Subcutaneous adipose tissue (tissue), 4 donors: Measurements from ENCODE around the gene IFRD2. TPM values are rescaled to one million over a fixed set of nuclear protein-coding genes. Genes with fewer than 3 reads are reported as not detected.

ENCODE experiments used
- total RNA-seq, 4 donors: library from RNA; depleted of rRNA; stranded (reverse); fragments of >200 nt; gene quantifications; one replicate each; pipeline ENCODE4 v1.1.0, GENCODE V29; 2016
- TF ChIP-seq, protein P1 (sequence below): fragments of 450-650 bp; IDR thresholded peaks from one replicate; pipeline ENCODE4 v1.5.1; 2016; ENCODE audit warnings: low read depth, mild to moderate bottlenecking, control low read depth, antibody characterized with exemption, moderate library complexity

The IFRD2 gene
- total RNA-seq, 4 donors from 2014 or later = 31.6 to 56.4 (median 52.2) TPM

DNA sequence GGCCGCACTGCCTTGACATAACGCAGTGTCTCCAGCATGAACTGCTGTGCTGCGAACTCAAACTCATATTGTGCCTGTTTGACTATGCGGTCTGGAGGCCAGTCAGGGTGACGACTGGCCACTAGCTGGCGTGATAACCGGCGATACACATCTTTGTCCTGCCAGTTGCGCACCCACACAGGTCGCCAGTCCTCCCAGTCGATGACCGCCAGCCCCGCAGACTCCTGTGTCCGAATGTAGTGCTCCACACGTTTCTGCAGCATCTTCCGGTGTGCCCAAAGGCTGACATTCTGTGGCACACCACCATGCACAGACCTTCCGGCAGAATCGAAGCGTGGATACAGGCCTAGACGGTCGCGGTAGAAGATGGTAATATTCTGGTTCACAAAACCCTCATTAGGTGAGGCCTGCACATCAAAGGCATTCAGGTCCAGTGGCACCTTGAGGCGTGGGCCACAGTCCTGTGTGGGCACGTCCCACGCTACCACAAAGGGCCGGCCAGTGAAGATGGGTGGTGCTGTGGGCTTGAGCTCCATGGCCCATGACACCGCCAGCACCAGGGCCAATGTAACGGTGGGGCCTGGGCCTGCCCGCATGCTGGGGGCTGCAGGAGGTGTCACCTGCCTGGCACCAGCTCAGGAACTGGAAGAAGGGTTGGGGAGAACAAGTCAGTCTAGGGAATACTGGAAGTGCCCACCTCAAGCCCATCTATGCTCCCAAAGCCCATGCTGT, 27.8 kb upstream of the IFRD2 start:
- TF ChIP-seq, protein P1, sequence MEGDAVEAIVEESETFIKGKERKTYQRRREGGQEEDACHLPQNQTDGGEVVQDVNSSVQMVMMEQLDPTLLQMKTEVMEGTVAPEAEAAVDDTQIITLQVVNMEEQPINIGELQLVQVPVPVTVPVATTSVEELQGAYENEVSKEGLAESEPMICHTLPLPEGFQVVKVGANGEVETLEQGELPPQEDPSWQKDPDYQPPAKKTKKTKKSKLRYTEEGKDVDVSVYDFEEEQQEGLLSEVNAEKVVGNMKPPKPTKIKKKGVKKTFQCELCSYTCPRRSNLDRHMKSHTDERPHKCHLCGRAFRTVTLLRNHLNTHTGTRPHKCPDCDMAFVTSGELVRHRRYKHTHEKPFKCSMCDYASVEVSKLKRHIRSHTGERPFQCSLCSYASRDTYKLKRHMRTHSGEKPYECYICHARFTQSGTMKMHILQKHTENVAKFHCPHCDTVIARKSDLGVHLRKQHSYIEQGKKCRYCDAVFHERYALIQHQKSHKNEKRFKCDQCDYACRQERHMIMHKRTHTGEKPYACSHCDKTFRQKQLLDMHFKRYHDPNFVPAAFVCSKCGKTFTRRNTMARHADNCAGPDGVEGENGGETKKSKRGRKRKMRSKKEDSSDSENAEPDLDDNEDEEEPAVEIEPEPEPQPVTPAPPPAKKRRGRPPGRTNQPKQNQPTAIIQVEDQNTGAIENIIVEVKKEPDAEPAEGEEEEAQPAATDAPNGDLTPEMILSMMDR = no peak

DNA sequence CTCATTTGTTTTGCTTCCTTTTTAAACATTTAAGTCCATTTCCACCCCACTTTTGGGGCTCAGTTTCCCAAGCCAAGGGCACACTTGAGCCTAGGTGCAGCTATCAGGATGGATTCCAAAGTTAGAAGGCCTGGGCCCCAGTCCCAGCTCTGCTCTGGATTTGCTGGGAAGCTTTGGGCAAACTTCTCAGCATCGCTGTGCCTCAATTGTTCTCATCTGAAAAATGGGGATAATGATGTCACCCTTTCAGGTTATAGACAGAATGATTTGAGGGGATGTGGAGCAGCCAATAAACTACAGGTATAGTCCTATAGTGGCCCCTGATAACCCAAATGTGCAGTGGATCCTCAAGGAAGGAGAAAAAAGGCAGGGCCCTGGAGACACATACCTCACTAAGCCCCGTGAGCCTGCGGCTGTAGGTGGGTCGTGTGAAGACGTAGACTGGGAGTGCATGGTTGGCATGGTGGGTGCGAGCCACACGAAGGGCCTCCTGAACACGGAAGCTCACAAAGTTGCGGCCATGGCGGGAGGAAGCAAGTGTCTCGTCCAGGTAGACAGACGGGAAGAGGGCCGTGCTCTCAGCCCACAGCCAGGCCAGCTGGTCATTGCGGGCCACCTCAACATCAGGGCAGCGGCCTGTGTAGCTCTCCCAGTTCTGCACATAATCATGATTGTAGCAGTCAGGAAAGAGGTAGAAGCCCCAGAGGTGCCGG, 27.1 kb upstream of the IFRD2 start:
- TF ChIP-seq, protein P1 = no peak

DNA sequence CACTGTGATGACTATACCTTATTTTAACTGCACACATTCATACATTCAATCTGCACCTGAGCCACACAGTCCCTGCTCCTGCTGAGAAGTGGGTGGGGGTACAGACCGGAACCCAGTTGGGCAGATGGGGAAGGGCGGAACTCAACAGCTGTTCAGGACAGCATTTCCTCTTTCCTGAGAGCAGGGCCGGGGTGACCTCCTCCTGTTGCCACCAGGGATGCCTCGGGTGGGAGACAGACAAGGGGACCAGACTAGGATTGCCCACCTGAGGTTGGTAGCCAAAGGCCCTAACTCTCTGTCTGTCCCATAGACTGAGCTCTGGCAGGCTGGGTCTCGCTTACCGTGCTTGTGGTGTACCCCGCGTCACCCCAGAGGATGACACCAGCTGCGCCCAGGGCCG, 26.4 kb upstream of the IFRD2 start:
- TF ChIP-seq, protein P1 = no peak

DNA sequence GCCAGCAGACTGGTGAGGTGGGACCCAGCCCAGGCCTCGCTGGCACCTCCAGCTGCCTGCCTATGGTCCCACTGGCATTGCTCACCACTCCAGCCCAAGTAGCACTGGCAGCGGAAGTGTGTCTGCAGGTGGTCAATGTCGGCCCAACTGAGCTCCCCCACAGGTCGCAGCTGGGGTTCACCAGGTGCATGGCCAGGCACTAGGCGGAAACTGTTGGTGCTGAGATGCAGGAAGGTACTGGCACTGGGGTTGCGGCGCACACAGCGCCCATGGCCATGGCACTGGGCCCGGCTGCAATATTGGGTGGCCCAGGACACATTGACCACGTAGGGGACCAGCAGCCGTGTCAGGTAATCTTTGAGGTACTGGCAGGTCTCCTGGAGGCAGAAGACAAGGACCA, 25.9 kb upstream of the IFRD2 start:
- TF ChIP-seq, protein P1 = no peak

DNA sequence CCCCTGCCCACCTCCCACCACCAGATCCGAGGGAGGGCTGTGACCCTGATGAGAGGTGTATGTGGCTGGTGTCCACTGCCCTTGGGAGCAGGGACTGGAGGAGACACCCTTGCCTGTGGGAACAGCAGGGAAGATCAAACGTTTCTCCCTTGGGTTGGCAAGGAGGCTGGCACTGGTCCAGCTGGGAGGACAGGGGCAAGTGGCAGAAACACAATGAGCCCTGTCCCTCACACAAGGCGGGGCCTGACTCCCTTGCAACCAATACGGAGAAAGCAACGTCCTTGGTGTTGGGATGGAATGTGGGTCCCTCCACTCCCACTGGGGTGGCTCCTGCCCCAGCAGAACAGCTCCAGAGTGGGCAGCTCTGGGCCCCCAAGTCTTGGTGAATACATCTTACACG, 25.1 kb upstream of the IFRD2 start:
- TF ChIP-seq, protein P1 = no peak

DNA sequence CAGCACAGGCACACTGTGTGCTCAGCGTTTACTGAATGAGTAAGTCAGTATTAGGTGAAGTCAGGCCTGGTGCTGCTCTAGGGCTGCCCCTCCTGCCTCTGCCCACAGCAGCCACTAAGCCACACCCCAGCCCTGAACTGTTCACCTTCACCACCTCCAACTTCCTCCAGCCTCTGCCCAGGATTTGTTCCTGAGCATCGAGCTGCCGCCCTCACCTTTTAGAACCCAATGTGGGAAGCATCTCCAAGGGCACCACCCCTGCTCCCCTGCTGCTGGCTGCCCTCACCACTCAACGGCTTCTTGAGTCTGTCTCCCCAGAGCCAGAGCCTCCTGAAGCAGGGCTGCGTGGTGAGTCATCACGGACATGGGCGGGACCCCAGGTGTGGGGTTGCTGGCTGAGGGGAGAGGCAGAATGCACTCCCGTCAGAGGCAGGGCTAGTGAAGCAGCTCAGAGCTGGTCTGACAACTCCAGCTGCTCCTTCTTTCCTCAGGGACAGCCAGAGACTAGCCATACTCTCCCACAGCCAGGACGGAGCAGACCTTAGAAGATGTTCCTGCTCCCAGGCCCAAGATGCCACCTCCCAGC, 24.5 kb upstream of the IFRD2 start:
- TF ChIP-seq, protein P1 = no peak

DNA sequence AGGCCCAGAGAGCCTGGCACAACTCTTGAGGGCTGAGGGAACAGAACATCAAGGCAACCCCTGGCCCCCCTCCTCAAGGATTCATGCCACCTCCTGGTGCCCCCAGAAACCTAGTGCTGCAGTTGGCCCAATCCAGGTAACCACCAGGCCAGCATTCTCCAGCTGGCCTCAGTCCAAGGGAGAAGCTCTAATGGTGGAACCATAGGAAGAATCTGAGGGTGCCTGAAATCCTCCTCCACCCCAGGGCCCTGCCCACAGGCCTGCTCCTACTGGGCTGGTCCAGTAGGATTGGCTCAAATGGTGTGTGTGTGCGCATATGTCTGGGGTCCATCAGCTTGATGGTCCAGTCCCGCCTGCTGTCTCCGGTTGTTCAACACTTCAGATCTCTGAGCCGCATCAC, 22.6 kb upstream of the IFRD2 start:
- TF ChIP-seq, protein P1 = no peak
